SU-DHL-6 (cell line): Measurements from ENCODE around the gene TUBA3E.
"Not testable (repeated sequence)": the region's sequence is repeated elsewhere in the genome, so short reads cannot be mapped to it uniquely, and the experiment has no call there.

Source experiments
- EZH2phosphoT487 ChIP-seq: fragments of 200-600 bp; sonication (generic), shearing (Covaris generic); conservative IDR thresholded peaks from 2 replicates; pipeline ENCODE4 v1.6.1; 2018; ENCODE audit warnings: mild to moderate bottlenecking, antibody characterized with exemption, low read length, moderate library complexity, mixed read lengths
- TF ChIP-seq, protein P1 (sequence below): fragments of 200-600 bp; sonication (generic); IDR thresholded peaks from one replicate; pipeline ENCODE4 v1.5.1; 2017; ENCODE audit warnings: antibody characterized with exemption, mild to moderate bottlenecking, low read length, moderate library complexity; ENCODE audit not compliant: insufficient read depth, poor library complexity, severe bottlenecking

DNA sequence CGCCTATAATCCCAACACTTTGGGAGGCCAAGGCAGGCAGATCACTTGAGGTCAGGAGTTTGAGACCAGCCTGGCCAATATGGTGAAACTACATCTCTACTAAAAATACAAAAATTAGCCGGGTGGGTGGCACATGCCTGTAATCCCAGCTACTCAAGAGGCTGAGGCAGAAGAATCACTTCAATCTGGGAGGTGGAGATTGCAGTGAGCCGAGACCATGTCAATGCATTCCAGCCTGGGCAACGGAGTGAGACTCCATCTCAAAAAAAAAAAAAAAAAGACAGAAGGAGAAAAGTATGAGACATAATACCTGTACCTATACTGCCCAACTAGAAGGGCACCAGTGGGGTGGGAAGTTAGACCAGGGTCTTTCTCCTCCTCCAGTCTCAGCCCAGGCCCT is 38.9 kb downstream of the TUBA3E start:
- TF ChIP-seq, protein P1, sequence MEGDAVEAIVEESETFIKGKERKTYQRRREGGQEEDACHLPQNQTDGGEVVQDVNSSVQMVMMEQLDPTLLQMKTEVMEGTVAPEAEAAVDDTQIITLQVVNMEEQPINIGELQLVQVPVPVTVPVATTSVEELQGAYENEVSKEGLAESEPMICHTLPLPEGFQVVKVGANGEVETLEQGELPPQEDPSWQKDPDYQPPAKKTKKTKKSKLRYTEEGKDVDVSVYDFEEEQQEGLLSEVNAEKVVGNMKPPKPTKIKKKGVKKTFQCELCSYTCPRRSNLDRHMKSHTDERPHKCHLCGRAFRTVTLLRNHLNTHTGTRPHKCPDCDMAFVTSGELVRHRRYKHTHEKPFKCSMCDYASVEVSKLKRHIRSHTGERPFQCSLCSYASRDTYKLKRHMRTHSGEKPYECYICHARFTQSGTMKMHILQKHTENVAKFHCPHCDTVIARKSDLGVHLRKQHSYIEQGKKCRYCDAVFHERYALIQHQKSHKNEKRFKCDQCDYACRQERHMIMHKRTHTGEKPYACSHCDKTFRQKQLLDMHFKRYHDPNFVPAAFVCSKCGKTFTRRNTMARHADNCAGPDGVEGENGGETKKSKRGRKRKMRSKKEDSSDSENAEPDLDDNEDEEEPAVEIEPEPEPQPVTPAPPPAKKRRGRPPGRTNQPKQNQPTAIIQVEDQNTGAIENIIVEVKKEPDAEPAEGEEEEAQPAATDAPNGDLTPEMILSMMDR: not testable (repeated sequence)
- not testable (repeated sequence) for TF ChIP-seq EZH2phosphoT487
